ENCODE data around the gene PKP2.

The PKP2 gene

DNA sequence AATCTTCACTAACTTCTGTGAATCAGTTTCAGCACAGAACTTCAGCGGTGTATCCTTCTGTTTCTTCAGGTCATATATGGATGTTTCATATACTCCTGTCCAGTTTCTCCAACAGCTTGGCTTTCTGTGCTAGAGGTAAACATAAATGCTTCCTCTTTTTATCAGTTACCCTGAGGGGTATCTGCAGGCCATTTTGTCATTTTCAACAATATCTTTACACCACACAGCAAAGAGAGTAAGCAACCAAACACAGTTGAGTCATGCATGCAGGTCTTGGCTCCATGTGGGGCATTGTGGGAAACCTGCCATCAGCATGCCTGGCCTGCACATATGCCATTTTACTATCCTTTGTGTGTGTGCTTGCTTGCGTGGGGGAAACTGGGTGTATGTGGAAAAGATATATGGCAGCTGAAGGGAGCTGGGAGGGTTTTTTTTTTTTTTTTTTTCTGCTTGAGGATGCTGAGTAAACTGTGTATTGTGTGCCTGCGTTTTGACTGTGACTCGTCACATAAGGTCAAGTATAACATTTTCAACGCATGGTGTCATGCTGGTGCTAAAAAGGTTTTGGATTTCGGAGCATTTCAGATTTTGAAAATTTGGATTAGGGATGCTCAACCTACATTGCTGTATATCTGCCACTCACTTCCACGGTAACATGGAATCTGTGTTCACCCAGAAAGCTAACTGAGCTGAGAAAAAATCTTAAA lies 84.7 kb downstream of the PKP2 start:
- DNase-seq (ENCODE audit: low read depth in 2 of 2) = no peak

GRCh38 chr12:32809846-32810245 lies 86.7 kb downstream of the PKP2 start:
- no peak for DNase-seq (ENCODE audit: low read depth in 2 of 2)

DNA sequence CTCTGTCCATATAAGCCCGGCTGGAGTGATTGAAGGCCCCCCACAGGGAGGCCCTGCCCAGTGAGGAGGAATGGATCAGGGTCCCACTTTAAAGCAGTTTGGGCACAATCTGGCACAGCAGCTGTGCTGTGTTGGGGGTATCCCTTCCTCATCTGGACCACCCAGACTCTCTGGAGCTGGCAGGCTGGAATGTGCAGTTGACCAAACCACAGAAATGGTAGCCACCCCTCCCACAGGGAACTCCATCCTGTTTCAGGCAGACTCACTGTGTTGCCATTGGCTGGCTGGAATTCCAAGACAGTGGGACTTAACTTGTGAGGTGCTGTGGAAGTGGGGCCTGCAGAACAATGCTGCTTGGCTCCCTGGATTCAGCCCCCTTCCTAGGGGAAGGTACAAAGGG lies 87.4 kb downstream of the PKP2 start:
- DNase-seq (ENCODE audit: low read depth in 2 of 2) = no peak

GRCh38 chr12:32804301-32804700 lies 92.3 kb downstream of the PKP2 start:
- DNase-seq (ENCODE audit: low read depth in 2 of 2) = no peak

DNA sequence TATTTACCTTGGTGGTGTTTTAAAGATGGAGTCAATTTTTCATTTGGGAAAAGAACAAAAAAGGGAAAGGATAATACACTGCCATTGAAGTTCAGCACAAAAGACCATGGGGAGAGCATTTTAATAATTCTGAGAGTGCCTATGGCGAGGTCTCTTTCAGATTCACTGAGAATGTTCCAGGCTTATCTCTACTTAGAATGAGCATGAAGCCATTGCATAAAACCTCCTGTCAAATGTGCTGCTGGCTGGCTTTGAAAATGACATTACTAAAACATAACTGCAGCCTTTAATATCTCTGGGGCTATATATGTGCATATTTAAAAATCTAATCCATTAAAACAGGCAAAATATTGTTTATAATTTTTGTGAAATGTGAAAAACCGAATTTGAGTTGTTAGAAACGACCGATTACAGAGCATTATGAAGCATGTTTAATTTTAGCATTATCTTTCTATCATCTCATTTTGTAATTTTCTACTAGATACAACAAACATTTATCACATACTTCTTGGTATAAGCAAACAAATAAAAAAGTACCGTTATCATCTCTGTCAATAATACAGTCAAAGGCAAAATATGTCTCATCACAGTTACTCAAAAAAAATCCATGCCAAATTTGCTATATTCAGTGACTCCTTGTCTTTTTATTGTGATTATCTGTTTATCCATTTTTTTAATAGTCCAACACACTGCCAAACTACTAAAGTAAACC lies 95.2 kb downstream of the PKP2 start:
- no peak for DNase-seq (ENCODE audit: low read depth in 2 of 2)

DNA sequence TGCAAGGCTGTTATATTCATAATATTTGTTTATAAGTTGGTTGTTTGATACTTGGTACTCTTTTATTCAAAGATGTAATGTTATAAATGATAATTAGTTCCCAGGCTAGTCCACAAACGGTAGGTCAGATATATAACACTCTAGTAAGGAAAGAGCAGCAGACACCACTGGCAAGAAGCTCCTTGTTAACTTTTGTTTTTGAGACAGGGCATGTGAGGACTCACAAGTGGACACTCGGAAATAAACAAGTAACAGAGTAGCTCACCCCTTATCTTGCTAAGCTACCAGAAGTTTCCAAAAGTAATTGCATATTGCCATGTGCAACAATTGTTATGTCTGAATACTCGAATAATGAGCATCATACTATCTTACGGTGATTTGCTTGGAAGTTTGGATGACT lies 102.3 kb downstream of the PKP2 start:
- no peak for DNase-seq (ENCODE audit: low read depth in 2 of 2)

- no peak for DNase-seq (ENCODE audit: low read depth in 2 of 2)
These were observed 106.7 kb downstream of the PKP2 start for GRCh38 chr12:32789916-32790315.

DNA sequence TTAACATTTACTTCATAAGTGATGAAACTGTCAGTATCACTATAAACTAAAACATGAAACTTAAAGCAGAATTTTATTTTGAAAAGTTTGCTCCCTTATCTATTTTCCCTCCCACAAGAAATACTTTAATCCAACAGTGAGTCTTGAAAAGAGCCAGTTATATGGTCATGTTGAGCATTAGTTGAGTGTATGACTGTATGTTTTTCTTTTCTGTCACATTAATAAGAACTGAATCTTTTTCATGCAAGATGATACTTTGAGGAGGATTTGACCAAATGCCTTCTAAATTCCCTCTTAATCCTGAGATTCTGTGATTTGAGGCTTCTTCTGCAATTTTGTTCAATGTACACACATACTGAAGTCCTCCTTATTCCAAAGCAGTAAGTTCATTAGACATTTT lies 107.1 kb downstream of the PKP2 start:
- no peak for DNase-seq (ENCODE audit: low read depth in 2 of 2)

- no peak for DNase-seq (ENCODE audit: low read depth in 2 of 2)
These were observed 108.2 kb downstream of the PKP2 start for GRCh38 chr12:32788405-32788804.

DNA sequence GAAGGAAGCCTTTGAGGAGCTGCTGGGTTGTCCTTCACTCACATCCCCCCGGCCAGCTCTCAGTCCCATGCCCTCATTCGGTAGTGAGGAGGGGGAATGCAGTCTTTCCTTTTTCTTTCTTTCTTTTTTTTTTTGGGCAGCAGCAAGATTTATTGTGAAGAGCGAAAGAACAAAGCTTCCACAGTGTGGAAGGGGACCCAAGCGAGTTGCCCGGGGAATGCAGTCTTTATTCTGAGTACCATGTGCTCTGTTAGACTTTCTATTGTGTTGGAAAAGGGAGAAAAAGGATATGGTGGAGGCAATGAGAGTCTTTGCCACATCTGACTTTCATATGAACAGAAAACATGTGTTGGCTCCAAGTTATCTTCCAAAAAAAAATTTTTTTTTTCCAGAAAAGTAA lies 111.0 kb downstream of the PKP2 start:
- DNase-seq (ENCODE audit: low read depth in 2 of 2) = no peak

GRCh38 chr12:32783029-32783428 lies 113.5 kb downstream of the PKP2 start:
- no peak for DNase-seq (ENCODE audit: low read depth in 2 of 2)

DNA sequence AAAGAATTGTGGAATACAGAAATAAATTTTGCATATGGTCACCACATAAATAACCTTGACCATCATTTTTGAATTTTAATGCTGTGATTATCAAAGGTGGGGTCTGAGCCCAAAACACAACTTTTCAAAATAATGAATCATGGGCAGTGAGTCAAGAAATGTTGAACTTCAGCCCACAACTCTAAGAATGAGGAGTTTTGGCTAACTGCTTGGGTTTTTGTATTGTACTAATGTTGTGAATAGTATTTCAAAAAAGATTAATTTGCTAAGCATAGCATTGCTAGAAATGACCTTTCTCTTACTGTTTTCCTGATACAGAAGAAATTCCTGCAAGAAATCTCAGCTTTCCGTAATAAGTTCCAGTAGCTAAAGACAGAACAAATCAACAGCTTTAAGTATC lies 116.5 kb downstream of the PKP2 start:
- DNase-seq (ENCODE audit: low read depth in 2 of 2) = no peak

DNA sequence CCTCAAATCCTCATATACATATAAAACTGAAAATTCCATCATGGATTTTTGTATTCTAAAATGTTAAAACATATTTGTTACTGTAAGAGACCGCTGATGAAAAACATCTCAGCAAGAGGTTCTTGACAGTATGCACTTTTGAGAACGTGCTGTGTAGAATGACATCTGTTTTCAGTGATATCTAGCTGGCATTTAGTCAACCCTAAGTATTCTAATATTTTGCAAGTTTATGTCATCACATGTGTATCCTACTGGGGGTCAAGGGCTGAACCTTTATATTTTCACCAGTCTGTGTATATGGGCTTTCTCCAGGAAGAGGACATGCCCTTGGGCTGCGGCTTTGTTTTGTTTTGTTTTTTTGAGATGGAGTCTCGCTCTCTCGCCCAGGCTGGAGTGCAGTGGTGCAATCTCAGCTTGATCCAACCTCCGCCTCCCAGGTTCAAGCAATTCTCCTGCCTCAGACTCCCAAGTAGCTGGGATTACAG lies 118.8 kb downstream of the PKP2 start:
- DNase-seq (ENCODE audit: low read depth in 2 of 2) = no peak

DNA sequence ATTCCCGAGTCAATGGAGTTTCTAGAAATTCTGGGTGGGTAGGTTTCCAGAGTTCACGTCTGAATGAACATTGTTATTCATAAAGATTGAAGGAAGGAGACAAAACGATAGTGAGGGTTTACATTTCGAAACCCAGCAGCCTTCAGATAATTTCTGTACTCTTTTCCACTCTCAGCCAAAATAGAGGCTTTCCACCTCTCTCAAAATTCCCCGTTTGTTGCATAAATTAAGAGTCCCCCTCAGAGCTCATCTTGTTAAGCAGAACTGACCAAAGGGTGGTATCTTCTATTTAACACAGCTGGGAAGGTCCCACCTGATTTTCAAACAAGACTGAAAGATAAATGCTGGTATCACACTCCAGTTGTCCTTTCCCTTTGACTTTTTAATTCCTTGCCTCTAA lies 119.4 kb downstream of the PKP2 start:
- no peak for DNase-seq (ENCODE audit: low read depth in 2 of 2)

GRCh38 chr12:32776258-32776657 lies 120.3 kb downstream of the PKP2 start:
- DNase-seq (ENCODE audit: low read depth in 2 of 2) = no peak

GRCh38 chr12:32773691-32774090 lies 122.9 kb downstream of the PKP2 start:
- no peak for DNase-seq (ENCODE audit: low read depth in 2 of 2)

- no peak for DNase-seq (ENCODE audit: low read depth in 2 of 2)
These were observed 126.4 kb downstream of the PKP2 start for GRCh38 chr12:32770141-32770540.

DNA sequence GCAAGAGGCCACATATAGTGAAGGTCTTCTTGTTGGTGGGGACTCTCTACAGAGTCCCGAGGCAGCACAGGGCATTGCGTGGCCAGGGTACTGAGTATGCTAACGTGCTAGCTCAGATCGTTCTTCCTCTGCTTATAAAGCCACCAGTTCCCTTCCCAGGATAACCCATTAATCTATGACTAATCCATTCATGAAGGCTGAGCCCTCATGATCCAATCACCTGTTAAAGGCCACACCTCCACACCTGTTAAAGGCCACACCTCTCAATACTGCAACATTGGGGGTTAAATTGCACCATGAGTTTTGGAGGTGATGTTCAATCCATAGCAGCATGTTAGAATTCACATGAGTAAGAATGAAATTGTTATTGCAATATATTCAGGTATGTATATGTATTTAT lies 128.1 kb downstream of the PKP2 start:
- DNase-seq (ENCODE audit: low read depth in 2 of 2) = no peak

DNA sequence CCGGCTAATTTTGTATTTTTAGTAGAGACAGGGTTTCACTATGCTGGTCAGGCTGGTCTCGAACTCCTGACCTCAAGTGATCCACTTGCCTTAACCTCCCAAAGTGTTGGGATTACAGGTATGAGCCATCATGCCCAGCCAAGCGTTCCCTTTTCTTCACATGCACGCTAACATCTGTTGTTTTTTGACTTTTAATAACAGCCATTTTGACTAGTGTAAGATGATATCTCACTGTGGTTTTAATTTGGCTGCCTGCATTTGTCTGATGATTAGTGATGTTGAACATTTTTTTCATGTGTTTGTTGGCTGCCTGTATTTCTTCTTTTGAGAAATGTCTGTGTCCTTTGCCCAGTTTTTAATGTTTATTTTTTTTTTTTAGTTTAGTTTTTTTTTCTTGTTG lies 130.7 kb downstream of the PKP2 start:
- DNase-seq (ENCODE audit: low read depth in 2 of 2) = no peak

DNA sequence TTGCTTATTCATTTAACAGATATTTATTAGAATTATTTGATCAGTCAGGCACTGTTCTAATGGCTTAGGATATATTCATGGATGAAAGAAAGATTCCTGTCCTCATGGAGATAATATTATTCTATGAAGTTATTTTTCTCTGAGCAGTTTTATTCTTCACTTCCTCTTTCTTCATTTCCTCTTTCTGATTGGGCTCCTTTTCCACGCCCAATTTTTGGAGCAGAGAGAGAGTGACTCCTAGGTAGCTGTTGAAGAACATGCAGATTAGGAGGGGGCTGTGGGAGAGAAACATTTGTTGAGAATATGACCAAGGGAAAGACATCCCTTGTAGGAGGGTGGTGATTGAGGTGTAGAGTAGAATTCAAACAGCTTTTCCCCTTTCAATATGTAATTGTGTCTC lies 134.9 kb downstream of the PKP2 start:
- DNase-seq (ENCODE audit: low read depth in 2 of 2) = no peak

- DNase-seq (ENCODE audit: low read depth in 2 of 2) = no peak
These were observed 139.4 kb downstream of the PKP2 start for GRCh38 chr12:32757157-32757556.

- DNase-seq (ENCODE audit: low read depth in 2 of 2) = no peak
These were observed 140.0 kb downstream of the PKP2 start for GRCh38 chr12:32756476-32757066.
